GM19467 (cell line): ENCODE data around the gene CES3.
A peak's percentile ranks its signal among the peaks of the same experiment; 100 is the strongest.

Experiments
- ATAC-seq: cut with Tn5 transposase; IDR thresholded peaks from one replicate; pipeline ENCODE4 v1.9.1; 2021; ENCODE audit warnings: mild to moderate bottlenecking, moderate library complexity; ENCODE audit not compliant: unreplicated experiment

The CES3 gene

GRCh38 chr16:66961065-66961744 lies at the start of gene CES3:
CES3 (plus strand) TSS chr16:66961266; CDS start chr16:66961308, 42 bp downstream.
- ATAC-seq, result peak; percentile 63

- ATAC-seq, result no peak
Observed at GRCh38 chr16:66911801-66912200, 49.3 kb upstream of the CES3 start.

- no peak for ATAC-seq
Observed at GRCh38 chr16:66913081-66913480, 48.0 kb upstream of the CES3 start.

- no peak for ATAC-seq
Observed at GRCh38 chr16:66913711-66914110, 47.4 kb upstream of the CES3 start.

- no peak for ATAC-seq
Observed at GRCh38 chr16:66914541-66914940, 46.5 kb upstream of the CES3 start.

- ATAC-seq, result no peak
Observed at GRCh38 chr16:66915041-66915440, 46.0 kb upstream of the CES3 start.

- no peak for ATAC-seq
Observed at GRCh38 chr16:66916518-66916917, 44.5 kb upstream of the CES3 start.

GRCh38 chr16:66917741-66918140 lies 43.3 kb upstream of the CES3 start:
- no peak for ATAC-seq

- ATAC-seq, result no peak
Observed at GRCh38 chr16:66918355-66918754, 42.7 kb upstream of the CES3 start.

- ATAC-seq, result no peak
Observed at GRCh38 chr16:66918803-66919568, 42.1 kb upstream of the CES3 start, which contains the start of gene CDH16. CDH16 (minus strand) TSS chr16:66918885; CDS start chr16:66918065, 820 bp downstream.

GRCh38 chr16:66919569-66920298 lies 41.3 kb upstream of the CES3 start:
- ATAC-seq, result no peak

GRCh38 chr16:66920299-66920590 lies 40.8 kb upstream of the CES3 start:
- no peak for ATAC-seq

- no peak for ATAC-seq
Observed at GRCh38 chr16:66920924-66921680, 40.0 kb upstream of the CES3 start.

- ATAC-seq, result no peak
Observed at GRCh38 chr16:66921729-66922450, 39.2 kb upstream of the CES3 start.

GRCh38 chr16:66923247-66923731 lies 37.8 kb upstream of the CES3 start:
- no peak for ATAC-seq

- no peak for ATAC-seq
Observed at GRCh38 chr16:66923866-66924265, 37.2 kb upstream of the CES3 start.

- ATAC-seq, result no peak
Observed at GRCh38 chr16:66924527-66925321, 36.3 kb upstream of the CES3 start.

GRCh38 chr16:66925322-66925840 lies 35.7 kb upstream of the CES3 start, which contains the start of gene RRAD:
RRAD (minus strand) TSS chr16:66925535; CDS start chr16:66925179, 356 bp downstream.
- no peak for ATAC-seq
